WTC11 (cell line): Measurements from ENCODE around the gene LCE2B. TPM values are rescaled to one million over a fixed set of nuclear protein-coding genes. Genes with fewer than 3 reads are reported as not detected.

Source experiments
- ATAC-seq: fragments of 200-7000 bp; cut with Tn5 transposase; 2 replicates; pipeline ENCODE4 v1.10.0; 2021; ENCODE audit warnings: mild to moderate bottlenecking, moderate library complexity
- CTCF ChIA-PET: fragments of 300-600 bp; sonication (Branson Sonifier 250); formaldehyde crosslinking; loops from one replicate; lab custom pipeline; 2021; ENCODE audit warnings: antibody characterized with exemption; lab: Charles Lee
- POLR2A ChIA-PET: fragments of 350-600 bp; sonication (Branson Sonifier 250); formaldehyde crosslinking; loops from one replicate; lab custom pipeline; 2021; ENCODE audit warnings: antibody characterized with exemption; lab: Charles Lee
- DNase-seq: peaks from one replicate; pipeline ENCODE4 v3.0.0; 2021; ENCODE audit warnings: low spot score
- H3K27ac Mint-ChIP-seq: 2 replicates; pipeline ENCODE4 v1.8.0; 2021; ENCODE audit warnings: mixed read lengths
- H3K27me3 Mint-ChIP-seq: 2 replicates; pipeline ENCODE4 v1.8.0; 2021; ENCODE audit warnings: low read depth, mild to moderate bottlenecking, moderate library complexity, mixed read lengths
- H3K36me3 Mint-ChIP-seq: 2 replicates; pipeline ENCODE4 v1.8.0; 2021; ENCODE audit warnings: mixed read lengths
- H3K4me1 Mint-ChIP-seq: 2 replicates; pipeline ENCODE4 v1.8.0; 2022; ENCODE audit warnings: mixed read lengths
- H3K4me3 Mint-ChIP-seq: 2 replicates; pipeline ENCODE4 v1.8.0; 2021; ENCODE audit warnings: mild to moderate bottlenecking, moderate library complexity, mixed read lengths
- H3K9me3 Mint-ChIP-seq: 2 replicates; pipeline ENCODE4 v1.8.0; 2021; ENCODE audit warnings: mixed read lengths
- ATF1 ChIP-seq: sonication (generic); formaldehyde crosslinking; IDR thresholded peaks from 2 replicates; pipeline ENCODE4 v1.8.1; 2023; ENCODE audit warnings: mild to moderate bottlenecking, moderate library complexity, missing genetic modification reagents
- CREB1 ChIP-seq: sonication (generic); formaldehyde crosslinking; IDR thresholded peaks from 2 replicates; pipeline ENCODE4 v1.8.0; 2023; ENCODE audit warnings: mild to moderate bottlenecking, missing genetic modification reagents
- EMX1 ChIP-seq: fragments of 250-450 bp; sonication (Bioruptor Pico); IDR thresholded peaks from 2 replicates; pipeline ENCODE4 v1.8.0; 2021; ENCODE audit warnings: mild to moderate bottlenecking
- FOXJ3 ChIP-seq: sonication (generic); formaldehyde crosslinking; IDR thresholded peaks from 2 replicates; pipeline ENCODE4 v1.9.0; 2021; ENCODE audit warnings: missing genetic modification reagents, mild to moderate bottlenecking, borderline replicate concordance
- IRF2 ChIP-seq: sonication (generic); formaldehyde crosslinking; IDR thresholded peaks from 2 replicates; pipeline ENCODE4 v1.8.0; 2022; ENCODE audit warnings: low read depth, missing genetic modification reagents, borderline replicate concordance
- JAZF1 ChIP-seq: fragments of 250-450 bp; sonication (Bioruptor Pico); IDR thresholded peaks from 2 replicates; pipeline ENCODE4 v1.9.0; 2021; ENCODE audit warnings: moderate library complexity, mild to moderate bottlenecking, inconsistent platforms
- KAT7 ChIP-seq: sonication (generic); formaldehyde crosslinking; IDR thresholded peaks from 2 replicates; pipeline ENCODE4 v1.8.1; 2023; ENCODE audit warnings: missing genetic modification reagents, mild to moderate bottlenecking, borderline replicate concordance
- MYBL2 ChIP-seq: sonication (generic); formaldehyde crosslinking; IDR thresholded peaks from 2 replicates; pipeline ENCODE4 v1.8.1; 2023; ENCODE audit warnings: mild to moderate bottlenecking, moderate library complexity, missing genetic modification reagents
- NFATC4 ChIP-seq: fragments of 250-450 bp; sonication (Bioruptor Pico); IDR thresholded peaks from 2 replicates; pipeline ENCODE4 v1.9.0; 2021; ENCODE audit warnings: mild to moderate bottlenecking
- NR2C2 ChIP-seq: sonication (generic); formaldehyde crosslinking; IDR thresholded peaks from 2 replicates; pipeline ENCODE4 v1.8.0; 2022; ENCODE audit warnings: mild to moderate bottlenecking, missing genetic modification reagents
- OVOL2 ChIP-seq: fragments of 250-450 bp; sonication (Bioruptor Pico); IDR thresholded peaks from 2 replicates; pipeline ENCODE4 v1.9.0; 2021; ENCODE audit warnings: mild to moderate bottlenecking, borderline replicate concordance
- PRRX2 ChIP-seq: fragments of 250-450 bp; sonication (Bioruptor Pico); IDR thresholded peaks from 2 replicates; pipeline ENCODE4 v1.8.0; 2021; ENCODE audit warnings: mild to moderate bottlenecking
- RORB ChIP-seq: fragments of 250-450 bp; sonication (Bioruptor Pico); IDR thresholded peaks from 2 replicates; pipeline ENCODE4 v1.9.0; 2021; ENCODE audit warnings: mild to moderate bottlenecking
- ZNF232 ChIP-seq: sonication (generic); formaldehyde crosslinking; IDR thresholded peaks from 2 replicates; pipeline ENCODE4 v1.8.0; 2022; ENCODE audit warnings: mild to moderate bottlenecking, missing genetic modification reagents
- ZNF317 ChIP-seq: sonication (generic); formaldehyde crosslinking; IDR thresholded peaks from 2 replicates; pipeline ENCODE4 v1.8.1; 2023; ENCODE audit warnings: low read depth, mild to moderate bottlenecking, moderate library complexity, missing genetic modification reagents, borderline replicate concordance
- ZNF396 ChIP-seq: fragments of 250-450 bp; sonication (Bioruptor Pico); IDR thresholded peaks from 2 replicates; pipeline ENCODE4 v1.8.0; 2021; ENCODE audit warnings: mild to moderate bottlenecking, moderate library complexity, borderline replicate concordance
- total RNA-seq: library from RNA; stranded (reverse); gene quantifications from 3 replicates; pipeline ENCODE4 v1.2.3, GENCODE V29; 2021
- TF ChIP-seq, protein P1 (sequence below): sonication (generic); formaldehyde crosslinking; IDR thresholded peaks from 2 replicates; pipeline ENCODE4 v1.8.1; 2023; ENCODE audit warnings: mild to moderate bottlenecking, missing genetic modification reagents, moderate library complexity
- TF ChIP-seq, protein P2 (sequence below): sonication (generic); formaldehyde crosslinking; IDR thresholded peaks from 2 replicates; pipeline ENCODE4 v1.8.1; 2023; ENCODE audit warnings: mild to moderate bottlenecking, missing genetic modification reagents
- TF ChIP-seq, protein P3 (sequence below): fragments of 250-450 bp; sonication (Bioruptor Pico); IDR thresholded peaks from 2 replicates; pipeline ENCODE4 v1.9.0; 2021; ENCODE audit warnings: moderate library complexity, mild to moderate bottlenecking, inconsistent platforms, borderline replicate concordance
- TF ChIP-seq, protein P4 (sequence below): sonication (generic); formaldehyde crosslinking; IDR thresholded peaks from 2 replicates; pipeline ENCODE4 v1.8.1; 2022; ENCODE audit warnings: low read depth, missing genetic modification reagents, borderline replicate concordance
- TF ChIP-seq, protein P5 (sequence below): sonication (generic); formaldehyde crosslinking; IDR thresholded peaks from 2 replicates; pipeline ENCODE4 v1.8.0; 2022; ENCODE audit warnings: mild to moderate bottlenecking, missing genetic modification reagents
- TF ChIP-seq, protein P6 (sequence below): sonication (generic); formaldehyde crosslinking; conservative IDR thresholded peaks from 2 replicates; pipeline ENCODE4 v1.8.1; 2023; ENCODE audit warnings: mild to moderate bottlenecking, low read depth, missing genetic modification reagents, moderate library complexity
- TF ChIP-seq, protein P7 (sequence below): fragments of 250-450 bp; sonication (Bioruptor Pico); IDR thresholded peaks from 2 replicates; pipeline ENCODE4 v1.9.0; 2021; ENCODE audit warnings: mild to moderate bottlenecking
- TF ChIP-seq, protein P8 (sequence below): fragments of 200-600 bp; IDR thresholded peaks from 2 replicates; pipeline ENCODE4 v1.8.0; 2022; ENCODE audit warnings: antibody characterized with exemption
- TF ChIP-seq, protein P9 (sequence below): sonication (generic); formaldehyde crosslinking; IDR thresholded peaks from 2 replicates; pipeline ENCODE4 v1.8.0; 2022; ENCODE audit warnings: mild to moderate bottlenecking, missing genetic modification reagents

LCE2B gene
- total RNA-seq, 1 experiment from 2014 or later, result not detected

DNA sequence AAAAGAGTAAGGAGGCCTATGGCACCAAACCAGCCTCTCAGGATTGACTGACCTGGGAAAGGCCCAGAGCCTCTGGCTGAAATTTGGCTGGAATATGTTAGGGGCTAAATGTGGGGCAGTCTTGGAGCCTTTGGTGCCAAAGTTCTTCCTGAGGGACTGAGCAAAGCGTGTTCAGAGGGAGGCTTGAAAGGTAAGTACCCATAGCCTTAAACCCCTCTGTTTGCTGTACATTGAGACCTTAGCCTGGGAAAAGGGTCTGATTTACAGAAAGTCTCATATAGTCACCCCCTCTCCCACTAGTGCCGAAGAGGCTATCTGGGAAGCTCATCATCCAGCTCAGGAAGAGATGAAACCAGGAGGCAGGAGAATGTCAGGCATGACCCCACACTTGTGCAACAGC is 21.9 kb downstream of the LCE2B start, which contains the start of gene LCE4A:
Gene LCE4A (plus strand): TSS at position 301 of the 400 bp plus-strand sequence. CDS start 916 bp downstream, outside the sequence.
- H3K4me3 Mint-ChIP-seq, result no peak within 1 kb of the TSS
- DNase-seq (no peak), ATAC-seq (no peak)
- no peak within 1 kb of the TSS for H3K27ac Mint-ChIP-seq
- H3K27me3 Mint-ChIP-seq, result peaks cover 13% of the 10 kb centered on the region
- ChIA-PET POLR2A (no interaction called here), CTCF (no interaction called here)
- no peaks in the 10 kb centered on the region for H3K4me1 Mint-ChIP-seq
- H3K36me3 Mint-ChIP-seq, result peaks cover 72% of the 10 kb centered on the region
- TF ChIP-seq ZNF232 (CRISPR knock-in tag), result no peak
- TF ChIP-seq, protein P1, sequence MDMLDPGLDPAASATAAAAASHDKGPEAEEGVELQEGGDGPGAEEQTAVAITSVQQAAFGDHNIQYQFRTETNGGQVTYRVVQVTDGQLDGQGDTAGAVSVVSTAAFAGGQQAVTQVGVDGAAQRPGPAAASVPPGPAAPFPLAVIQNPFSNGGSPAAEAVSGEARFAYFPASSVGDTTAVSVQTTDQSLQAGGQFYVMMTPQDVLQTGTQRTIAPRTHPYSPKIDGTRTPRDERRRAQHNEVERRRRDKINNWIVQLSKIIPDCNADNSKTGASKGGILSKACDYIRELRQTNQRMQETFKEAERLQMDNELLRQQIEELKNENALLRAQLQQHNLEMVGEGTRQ (CRISPR knock-in tag), result no peak
- TF ChIP-seq MYBL2, result no peak
- no peak for TF ChIP-seq RORB (CRISPR knock-in tag)
- TF ChIP-seq, protein P2, sequence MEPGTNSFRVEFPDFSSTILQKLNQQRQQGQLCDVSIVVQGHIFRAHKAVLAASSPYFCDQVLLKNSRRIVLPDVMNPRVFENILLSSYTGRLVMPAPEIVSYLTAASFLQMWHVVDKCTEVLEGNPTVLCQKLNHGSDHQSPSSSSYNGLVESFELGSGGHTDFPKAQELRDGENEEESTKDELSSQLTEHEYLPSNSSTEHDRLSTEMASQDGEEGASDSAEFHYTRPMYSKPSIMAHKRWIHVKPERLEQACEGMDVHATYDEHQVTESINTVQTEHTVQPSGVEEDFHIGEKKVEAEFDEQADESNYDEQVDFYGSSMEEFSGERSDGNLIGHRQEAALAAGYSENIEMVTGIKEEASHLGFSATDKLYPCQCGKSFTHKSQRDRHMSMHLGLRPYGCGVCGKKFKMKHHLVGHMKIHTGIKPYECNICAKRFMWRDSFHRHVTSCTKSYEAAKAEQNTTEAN (CRISPR knock-in tag), result no peak
- no peak for TF ChIP-seq PRRX2
- TF ChIP-seq OVOL2 (CRISPR knock-in tag), result no peak
- no peak for TF ChIP-seq CREB1 (CRISPR knock-in tag)
- TF ChIP-seq EMX1, result no peak
- TF ChIP-seq FOXJ3, result no peak
- TF ChIP-seq, protein P3, sequence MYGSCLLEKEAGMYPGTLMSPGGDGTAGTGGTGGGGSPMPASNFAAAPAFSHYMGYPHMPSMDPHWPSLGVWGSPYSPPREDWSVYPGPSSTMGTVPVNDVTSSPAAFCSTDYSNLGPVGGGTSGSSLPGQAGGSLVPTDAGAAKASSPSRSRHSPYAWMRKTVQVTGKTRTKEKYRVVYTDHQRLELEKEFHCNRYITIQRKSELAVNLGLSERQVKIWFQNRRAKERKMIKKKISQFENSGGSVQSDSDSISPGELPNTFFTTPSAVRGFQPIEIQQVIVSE (CRISPR knock-in tag), result no peak
- no peak for TF ChIP-seq ZNF396
- TF ChIP-seq ZNF317 (CRISPR knock-in tag), result no peak
- TF ChIP-seq, protein P4, sequence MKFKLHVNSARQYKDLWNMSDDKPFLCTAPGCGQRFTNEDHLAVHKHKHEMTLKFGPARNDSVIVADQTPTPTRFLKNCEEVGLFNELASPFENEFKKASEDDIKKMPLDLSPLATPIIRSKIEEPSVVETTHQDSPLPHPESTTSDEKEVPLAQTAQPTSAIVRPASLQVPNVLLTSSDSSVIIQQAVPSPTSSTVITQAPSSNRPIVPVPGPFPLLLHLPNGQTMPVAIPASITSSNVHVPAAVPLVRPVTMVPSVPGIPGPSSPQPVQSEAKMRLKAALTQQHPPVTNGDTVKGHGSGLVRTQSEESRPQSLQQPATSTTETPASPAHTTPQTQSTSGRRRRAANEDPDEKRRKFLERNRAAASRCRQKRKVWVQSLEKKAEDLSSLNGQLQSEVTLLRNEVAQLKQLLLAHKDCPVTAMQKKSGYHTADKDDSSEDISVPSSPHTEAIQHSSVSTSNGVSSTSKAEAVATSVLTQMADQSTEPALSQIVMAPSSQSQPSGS (CRISPR knock-in tag), result no peak
- TF ChIP-seq, protein P5, sequence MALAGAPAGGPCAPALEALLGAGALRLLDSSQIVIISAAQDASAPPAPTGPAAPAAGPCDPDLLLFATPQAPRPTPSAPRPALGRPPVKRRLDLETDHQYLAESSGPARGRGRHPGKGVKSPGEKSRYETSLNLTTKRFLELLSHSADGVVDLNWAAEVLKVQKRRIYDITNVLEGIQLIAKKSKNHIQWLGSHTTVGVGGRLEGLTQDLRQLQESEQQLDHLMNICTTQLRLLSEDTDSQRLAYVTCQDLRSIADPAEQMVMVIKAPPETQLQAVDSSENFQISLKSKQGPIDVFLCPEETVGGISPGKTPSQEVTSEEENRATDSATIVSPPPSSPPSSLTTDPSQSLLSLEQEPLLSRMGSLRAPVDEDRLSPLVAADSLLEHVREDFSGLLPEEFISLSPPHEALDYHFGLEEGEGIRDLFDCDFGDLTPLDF, result no peak
- peaks cover 85% of the 10 kb centered on the region for H3K9me3 Mint-ChIP-seq

DNA sequence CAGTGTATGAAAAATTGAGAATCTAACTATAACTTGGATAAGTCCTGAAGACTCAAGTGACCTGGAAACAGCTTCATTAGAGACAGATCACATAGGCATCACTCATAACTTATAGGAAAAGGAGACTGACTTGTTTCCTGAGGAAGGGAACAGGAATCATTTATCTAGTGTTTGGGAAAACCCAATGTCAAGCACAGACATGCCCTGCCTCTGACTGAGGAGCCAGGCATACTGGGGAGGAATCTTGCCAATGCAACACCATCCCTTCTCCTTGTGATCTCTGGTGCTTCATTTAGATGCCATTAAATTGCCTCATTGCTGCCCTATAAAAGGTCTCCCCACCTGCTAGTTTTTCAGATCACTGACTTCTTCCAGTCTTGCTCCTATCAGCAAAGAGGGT is 32.3 kb downstream of the LCE2B start:
- H3K4me1 Mint-ChIP-seq, result no peaks in the 10 kb centered on the region
- no peak overlapping the region for H3K27ac Mint-ChIP-seq
- ATAC-seq (no peak), DNase-seq (no peak)
- POLR2A ChIA-PET, result no interaction called here
- peaks cover 97% of the 10 kb centered on the region for H3K9me3 Mint-ChIP-seq
- H3K36me3 Mint-ChIP-seq, result peaks cover 76% of the 10 kb centered on the region
- H3K27me3 Mint-ChIP-seq, result peaks cover 27% of the 10 kb centered on the region
- no peak for TF ChIP-seq ATF1 (CRISPR knock-in tag)
- TF ChIP-seq NFATC4 (CRISPR knock-in tag), result no peak
- TF ChIP-seq, protein P6, sequence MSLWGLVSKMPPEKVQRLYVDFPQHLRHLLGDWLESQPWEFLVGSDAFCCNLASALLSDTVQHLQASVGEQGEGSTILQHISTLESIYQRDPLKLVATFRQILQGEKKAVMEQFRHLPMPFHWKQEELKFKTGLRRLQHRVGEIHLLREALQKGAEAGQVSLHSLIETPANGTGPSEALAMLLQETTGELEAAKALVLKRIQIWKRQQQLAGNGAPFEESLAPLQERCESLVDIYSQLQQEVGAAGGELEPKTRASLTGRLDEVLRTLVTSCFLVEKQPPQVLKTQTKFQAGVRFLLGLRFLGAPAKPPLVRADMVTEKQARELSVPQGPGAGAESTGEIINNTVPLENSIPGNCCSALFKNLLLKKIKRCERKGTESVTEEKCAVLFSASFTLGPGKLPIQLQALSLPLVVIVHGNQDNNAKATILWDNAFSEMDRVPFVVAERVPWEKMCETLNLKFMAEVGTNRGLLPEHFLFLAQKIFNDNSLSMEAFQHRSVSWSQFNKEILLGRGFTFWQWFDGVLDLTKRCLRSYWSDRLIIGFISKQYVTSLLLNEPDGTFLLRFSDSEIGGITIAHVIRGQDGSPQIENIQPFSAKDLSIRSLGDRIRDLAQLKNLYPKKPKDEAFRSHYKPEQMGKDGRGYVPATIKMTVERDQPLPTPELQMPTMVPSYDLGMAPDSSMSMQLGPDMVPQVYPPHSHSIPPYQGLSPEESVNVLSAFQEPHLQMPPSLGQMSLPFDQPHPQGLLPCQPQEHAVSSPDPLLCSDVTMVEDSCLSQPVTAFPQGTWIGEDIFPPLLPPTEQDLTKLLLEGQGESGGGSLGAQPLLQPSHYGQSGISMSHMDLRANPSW (CRISPR knock-in tag), result no peak
- TF ChIP-seq JAZF1 (CRISPR knock-in tag), result no peak
- TF ChIP-seq KAT7, result no peak
- TF ChIP-seq MYBL2, result no peak
- TF ChIP-seq, protein P7, sequence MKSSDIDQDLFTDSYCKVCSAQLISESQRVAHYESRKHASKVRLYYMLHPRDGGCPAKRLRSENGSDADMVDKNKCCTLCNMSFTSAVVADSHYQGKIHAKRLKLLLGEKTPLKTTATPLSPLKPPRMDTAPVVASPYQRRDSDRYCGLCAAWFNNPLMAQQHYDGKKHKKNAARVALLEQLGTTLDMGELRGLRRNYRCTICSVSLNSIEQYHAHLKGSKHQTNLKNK (CRISPR knock-in tag), result no peak
- TF ChIP-seq OVOL2 (CRISPR knock-in tag), result no peak
- TF ChIP-seq IRF2 (CRISPR knock-in tag), result no peak
- TF ChIP-seq, protein P8, sequence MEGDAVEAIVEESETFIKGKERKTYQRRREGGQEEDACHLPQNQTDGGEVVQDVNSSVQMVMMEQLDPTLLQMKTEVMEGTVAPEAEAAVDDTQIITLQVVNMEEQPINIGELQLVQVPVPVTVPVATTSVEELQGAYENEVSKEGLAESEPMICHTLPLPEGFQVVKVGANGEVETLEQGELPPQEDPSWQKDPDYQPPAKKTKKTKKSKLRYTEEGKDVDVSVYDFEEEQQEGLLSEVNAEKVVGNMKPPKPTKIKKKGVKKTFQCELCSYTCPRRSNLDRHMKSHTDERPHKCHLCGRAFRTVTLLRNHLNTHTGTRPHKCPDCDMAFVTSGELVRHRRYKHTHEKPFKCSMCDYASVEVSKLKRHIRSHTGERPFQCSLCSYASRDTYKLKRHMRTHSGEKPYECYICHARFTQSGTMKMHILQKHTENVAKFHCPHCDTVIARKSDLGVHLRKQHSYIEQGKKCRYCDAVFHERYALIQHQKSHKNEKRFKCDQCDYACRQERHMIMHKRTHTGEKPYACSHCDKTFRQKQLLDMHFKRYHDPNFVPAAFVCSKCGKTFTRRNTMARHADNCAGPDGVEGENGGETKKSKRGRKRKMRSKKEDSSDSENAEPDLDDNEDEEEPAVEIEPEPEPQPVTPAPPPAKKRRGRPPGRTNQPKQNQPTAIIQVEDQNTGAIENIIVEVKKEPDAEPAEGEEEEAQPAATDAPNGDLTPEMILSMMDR, result no peak
- no peak for TF ChIP-seq NR2C2 (CRISPR knock-in tag)
- TF ChIP-seq, protein P9, sequence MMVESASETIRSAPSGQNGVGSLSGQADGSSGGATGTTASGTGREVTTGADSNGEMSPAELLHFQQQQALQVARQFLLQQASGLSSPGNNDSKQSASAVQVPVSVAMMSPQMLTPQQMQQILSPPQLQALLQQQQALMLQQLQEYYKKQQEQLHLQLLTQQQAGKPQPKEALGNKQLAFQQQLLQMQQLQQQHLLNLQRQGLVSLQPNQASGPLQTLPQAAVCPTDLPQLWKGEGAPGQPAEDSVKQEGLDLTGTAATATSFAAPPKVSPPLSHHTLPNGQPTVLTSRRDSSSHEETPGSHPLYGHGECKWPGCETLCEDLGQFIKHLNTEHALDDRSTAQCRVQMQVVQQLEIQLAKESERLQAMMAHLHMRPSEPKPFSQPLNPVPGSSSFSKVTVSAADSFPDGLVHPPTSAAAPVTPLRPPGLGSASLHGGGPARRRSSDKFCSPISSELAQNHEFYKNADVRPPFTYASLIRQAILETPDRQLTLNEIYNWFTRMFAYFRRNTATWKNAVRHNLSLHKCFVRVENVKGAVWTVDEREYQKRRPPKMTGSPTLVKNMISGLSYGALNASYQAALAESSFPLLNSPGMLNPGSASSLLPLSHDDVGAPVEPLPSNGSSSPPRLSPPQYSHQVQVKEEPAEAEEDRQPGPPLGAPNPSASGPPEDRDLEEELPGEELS, result no peak
- CTCF ChIA-PET, result no interaction called here
- no peak overlapping the region for H3K4me3 Mint-ChIP-seq
